NCI-H2081 (cell line): Measurements from ENCODE around the gene KIF3C.
"Not testable (repeated sequence)": the region's sequence is repeated elsewhere in the genome, so short reads cannot be mapped to it uniquely, and the experiment has no call there.

Experiments
- DNase-seq, 2 experiments: peaks; one replicate each; lab custom pipeline; 2025; lab: John Stamatoyannopoulos, UW

The KIF3C gene

DNA sequence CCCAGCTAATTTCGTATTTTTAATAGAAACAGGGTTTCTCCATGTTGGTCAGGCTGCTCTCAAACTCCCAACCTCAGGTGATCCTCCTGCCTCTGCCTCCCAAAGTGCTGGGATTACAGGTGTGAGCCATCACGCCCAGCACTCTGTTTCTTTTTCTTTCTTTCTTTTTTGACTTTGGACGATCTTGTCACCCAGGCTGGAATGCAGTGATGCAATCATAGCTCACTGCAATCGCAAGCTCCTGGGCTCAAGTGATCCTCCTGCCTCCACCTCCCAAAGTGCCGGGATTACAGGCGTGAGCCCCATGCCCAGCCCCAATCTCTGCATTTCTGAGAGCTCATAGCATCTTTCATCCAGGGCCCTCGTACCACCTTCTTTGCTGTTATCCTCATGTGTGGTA, 17.1 kb upstream of the KIF3C start:
- not testable (repeated sequence) for DNase-seq

DNA sequence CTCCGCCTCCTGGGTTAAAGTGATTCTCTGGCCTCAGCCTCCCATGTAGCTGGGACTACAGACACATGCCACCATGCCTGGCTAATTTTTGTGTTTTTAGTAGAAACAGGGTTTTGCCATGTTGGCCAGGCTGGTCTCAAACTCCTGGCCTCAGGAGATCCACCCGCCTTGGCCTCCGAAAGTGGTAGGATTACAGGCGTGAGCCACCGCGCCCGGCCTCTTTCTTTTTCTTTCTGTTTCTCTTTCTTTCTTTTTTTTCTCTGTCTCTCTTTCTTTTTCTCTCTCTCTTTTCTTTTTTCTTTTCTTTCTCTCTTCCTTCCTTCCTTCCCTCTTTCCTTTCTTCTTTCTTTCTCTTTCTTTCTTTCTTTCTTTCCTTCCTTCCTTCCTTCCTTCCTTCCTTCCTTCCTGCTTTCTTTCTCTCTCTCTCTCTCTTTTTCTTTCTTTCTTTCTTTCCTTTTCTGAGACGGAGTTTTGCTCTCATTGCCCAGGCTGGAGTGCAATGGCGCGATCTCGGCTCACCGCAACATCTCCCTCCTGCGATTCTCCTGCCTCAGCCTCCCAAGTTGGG, 16.6 kb upstream of the KIF3C start:
- not testable (repeated sequence) for DNase-seq

DNA sequence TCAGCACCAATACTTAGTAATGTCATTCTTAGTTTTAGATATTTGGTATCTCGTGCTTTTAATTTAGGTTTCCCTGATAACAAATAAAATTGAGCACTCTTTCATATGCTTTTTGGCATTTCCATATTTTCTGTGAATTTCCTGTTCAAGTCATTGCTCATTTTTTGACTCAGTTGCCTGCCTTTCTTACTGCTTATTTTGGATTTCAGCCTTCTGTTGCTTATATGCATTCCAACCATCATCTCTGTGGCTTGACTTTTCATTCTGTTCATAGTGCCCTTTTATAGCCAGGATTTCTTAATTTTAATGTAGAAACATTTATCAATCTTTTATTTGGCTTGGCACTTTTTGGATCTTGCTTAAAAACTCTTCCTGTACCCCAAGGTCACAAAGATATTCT, 14.5 kb upstream of the KIF3C start:
- no peak for DNase-seq

DNA sequence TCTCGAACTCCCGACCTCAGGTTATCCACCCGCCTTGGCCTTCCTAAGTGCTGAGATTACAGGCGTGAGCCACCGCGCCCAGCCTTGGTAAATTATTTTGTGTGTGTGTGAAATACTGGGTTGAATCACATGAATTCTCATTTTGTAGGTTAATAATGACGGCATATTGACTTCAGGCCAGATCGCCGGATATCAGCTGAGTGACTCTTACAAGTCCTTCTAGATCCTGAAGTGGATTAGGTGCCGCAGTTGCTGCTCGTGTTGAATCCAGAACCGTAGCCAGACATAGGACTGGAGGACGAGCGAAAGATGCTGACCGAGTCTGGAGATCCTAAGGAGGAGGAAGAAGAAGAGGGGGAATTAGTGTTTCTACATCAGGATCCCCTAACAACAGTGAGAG, 12.2 kb upstream of the KIF3C start:
- DNase-seq, result no peak

DNA sequence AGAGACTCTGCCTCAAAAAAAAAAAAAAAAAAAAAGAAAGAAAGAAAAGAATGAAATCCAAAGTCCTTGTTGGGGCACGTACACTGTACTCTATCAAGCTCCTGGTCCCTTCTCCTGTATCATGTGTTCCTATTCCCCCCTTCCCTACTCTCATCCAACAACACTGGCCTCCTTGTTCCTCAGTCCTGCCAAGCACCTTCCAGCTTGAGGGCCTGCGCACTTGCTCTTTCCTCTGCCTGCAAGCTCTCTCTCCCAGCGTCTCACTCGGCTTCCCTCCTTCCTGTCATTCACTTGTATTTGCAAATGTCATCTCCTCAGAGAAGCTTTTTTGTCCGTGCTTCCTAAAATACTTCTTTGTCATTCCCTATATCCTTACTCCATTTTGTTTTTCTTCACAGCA, 10.8 kb upstream of the KIF3C start:
- DNase-seq, result no peak

DNA sequence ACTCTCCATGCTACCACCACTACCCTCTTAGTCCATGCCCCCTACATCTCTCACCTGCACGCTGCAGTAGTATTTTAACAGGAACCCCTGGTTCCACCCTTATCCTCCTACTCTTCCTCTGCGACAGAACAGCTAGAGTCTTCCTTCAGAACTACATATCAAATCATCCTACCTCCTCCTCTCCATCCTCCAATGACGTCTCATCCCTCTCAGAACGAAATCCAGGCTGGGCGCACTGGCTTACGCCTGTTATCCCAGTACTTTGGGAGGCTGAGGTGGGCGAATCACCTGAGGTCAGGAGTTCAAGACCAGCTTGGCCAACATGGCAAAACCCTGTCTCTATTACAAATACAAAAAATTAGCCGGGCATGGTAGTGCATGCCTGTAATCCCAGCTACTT, 10.3 kb upstream of the KIF3C start:
- no peak for DNase-seq

DNA sequence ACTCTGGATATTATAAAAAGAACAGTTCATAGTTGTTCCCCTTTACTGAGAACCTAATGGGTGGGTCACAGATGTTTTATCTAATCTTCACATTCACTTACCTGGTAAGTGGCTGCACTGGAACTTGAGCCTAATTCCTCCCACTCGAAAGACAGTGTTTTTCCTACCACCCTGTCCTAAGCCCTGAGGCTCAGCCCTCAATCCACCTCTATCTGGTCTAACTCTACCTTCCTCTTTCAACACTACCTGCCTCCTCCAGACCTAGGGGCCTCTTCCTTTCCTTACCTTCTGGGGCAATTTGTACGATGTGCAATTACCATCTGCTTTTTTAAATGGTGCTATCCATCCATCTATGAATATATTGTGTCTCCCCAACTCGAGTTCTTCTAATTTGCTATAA, 9.7 kb upstream of the KIF3C start:
- no peak for DNase-seq

DNA sequence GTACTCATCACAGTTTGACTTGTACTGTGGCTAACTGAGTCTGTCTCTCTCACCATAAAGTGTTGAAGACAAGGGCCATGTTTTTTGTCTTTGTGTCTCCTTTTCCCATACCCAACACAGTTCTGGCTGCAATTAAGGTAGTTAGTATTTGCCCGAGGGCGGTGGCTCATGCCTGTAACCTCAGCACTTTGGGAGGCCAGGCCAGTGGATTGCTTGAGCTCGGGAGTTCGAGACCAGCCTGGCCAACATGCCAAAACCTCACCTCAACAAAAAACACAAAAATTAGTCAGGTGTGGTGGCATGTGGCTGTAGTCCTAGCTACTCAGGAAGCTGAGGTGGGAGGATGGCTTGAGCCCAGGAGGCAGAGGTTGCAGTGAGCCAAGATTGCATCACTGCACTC, 6.9 kb upstream of the KIF3C start:
- DNase-seq, result no peak

DNA sequence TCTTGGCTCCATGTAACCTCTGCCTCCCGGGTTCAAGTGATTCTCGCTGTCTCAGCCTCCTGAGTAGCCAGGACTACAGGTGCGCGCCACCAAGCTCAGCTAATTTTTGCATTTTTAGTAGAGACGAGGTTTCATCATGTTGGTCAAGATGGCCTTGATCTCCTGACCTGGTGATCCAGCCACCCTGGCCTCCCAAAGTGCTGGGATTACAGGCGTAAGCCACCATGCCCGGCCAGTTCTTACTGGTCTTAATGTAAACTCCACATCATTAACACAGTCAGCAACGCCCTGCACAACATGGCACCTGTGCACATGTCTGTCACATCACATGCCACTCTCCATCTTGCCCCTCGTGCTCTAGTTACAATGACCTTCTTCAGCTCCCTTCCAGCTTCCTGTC, 5.8 kb upstream of the KIF3C start:
- no peak for DNase-seq

DNA sequence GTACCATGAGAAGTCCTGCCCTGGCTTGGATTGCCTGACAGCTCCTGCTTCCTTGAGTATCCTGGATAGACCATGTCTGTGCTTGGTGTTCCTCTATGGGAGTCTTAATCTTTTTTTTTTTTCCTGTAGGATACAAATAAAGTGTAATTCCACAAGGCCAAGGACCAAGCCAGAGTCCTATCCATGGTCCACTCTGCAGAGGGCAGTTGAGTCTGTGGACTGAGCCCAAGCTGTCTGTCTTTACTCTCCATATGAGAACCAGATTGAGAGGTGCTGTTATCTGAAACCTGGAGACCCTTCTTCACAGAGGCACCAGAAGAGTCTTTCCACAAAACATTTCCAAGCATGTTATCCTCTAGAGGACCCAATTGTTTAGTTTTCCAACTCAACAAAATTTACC, 1.4 kb upstream of the KIF3C start:
- DNase-seq, result no peak

DNA sequence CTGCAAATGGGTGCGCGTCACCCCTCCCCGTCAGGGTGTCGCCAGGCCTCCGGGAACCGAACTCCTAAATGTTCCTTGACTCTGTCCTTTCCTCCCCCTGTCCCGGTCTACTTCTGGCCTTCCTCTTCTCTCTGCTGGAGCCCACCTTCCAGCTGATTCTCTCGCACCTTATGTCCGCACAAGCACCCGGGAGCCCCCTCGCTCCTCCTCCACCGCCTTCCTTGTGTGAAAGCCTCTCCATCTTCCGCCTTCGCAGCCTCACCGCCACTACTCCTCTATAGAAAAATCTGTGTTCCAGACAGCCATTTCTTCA, 627 bp upstream of the KIF3C start:
- DNase-seq, result no peak

DNA sequence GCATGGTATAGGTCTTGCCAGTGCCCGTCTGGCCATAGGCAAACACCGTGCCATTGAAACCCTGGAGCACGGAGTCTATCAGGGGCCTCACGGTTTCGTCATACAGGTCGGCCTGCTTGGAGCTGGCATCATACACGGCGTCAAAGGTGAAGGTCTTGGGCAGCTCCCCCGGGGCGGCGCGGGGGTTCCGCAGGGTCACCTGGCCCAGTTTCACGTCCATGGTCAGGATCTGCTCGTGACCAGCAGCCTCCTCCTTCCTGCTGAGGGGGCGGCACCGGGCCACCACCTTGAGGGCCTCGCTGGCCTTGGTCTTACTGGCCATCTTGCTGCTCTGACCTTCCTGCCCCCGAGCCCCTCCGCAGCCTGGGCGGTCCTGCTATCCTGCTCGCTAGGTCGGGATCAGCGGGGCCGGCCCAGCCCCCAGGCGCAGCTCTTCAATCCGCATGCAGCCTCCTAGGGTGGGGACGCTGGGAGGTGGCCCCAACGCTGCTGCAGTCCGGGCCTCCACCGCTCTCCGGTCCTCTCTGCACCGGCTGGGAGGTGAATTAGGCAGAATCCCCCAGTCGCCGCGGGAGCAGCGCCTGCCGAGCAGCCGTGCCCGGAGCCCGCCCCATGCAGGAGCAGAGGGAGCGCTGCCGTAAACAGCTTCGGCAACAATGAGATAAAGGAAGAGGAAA, 563 bp downstream of the KIF3C start:
- DNase-seq, result peak in 1 of 2 experiments; percentile 49

DNA sequence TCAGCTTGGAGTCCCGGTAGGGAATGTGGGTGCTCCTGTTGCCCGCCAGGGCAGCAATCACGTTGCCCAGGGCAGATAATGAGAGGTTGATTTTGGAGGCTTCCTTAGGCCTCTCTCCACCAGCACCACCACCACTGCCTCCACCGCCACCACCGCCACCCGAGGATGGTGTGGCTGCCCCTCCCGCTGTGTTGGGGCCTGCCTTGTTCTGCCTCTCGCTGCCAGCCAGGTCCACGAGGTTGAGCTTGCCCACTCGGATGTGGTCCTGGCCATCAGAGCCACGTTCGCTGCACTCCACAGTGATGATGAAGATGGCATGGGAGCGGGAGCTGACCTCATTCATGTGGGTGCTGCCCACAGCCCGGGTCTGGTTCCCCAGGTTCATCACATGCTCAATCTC, 1.3 kb downstream of the KIF3C start:
- DNase-seq, result no peak

DNA sequence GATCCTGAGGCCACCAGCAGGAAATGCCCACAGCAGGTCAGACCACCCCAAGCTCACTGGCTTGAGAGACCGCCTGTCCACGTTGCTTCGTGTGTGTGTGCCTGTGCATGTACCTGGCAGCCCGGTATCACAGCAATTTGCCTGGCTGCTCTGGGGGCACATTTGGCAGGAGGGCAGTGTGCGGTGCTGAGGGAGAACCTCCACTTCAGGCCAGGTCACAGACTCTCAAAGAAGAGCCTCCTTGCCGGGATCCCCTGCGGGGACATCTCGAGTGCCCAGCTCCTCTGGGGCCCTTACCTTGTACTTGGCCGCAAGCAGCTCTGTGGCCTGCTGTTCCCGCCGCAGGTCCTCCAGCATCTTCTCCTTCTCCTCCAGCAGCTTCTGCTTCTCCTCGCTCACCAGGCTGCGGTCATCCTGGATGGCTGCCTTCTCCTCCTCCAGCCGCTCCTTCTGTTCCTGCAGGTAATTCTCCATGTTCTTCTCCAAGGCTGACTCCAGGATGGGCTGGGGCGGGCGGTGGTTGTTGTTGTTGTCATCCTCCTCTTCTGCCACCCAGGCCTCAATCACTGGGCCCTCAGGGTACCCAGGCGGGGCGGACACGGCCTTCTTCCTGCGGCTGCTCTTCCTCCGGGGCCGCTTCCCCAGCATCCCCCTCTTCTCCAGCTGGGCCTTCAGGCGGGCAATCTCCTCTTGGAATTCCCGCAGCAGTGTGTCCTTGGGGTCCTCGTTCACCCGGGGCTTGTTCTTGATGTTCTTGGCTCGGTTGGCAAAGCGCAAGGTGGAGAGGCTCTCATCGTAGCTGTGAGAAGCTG, 2.0 kb downstream of the KIF3C start:
- DNase-seq, result no peak

DNA sequence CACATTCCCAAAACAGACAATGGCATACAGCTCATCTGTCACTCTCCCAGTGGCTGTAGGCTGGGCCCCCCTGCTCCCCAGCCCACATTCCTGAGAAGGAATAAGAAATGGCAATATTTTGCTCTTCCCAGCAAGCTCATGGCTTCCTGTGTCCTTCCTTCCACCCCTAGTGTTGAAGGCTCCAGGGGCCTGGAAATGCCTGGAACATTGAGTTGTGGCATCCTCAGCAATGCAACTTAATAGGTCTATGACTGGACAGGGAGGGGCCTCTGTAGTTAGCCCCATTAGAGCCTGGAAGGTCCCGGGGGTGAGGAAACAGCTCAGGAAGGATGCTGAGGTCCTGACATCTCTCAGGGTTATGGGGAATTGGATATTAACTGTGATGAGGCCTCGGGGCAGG, 3.3 kb downstream of the KIF3C start:
- no peak for DNase-seq

DNA sequence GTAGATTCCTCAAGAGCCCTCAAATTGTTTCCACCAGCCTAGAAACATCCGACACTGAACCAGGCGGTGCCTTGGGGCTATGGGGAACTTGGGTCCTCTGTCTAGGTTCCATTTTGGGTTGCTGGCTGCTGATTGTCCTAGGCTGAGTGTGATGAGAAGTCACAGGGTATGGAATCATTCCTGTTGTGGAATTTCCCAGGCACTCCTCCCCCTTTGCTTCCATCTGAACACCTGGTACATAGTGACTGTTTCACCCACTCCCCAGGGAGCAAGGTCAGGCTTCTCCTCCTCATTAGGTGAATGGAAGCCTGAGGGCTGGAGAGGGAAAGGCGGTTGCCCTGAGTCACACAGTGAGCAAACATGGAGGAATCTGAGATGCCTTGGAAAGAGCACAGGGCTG, 4.5 kb downstream of the KIF3C start:
- DNase-seq, result no peak

DNA sequence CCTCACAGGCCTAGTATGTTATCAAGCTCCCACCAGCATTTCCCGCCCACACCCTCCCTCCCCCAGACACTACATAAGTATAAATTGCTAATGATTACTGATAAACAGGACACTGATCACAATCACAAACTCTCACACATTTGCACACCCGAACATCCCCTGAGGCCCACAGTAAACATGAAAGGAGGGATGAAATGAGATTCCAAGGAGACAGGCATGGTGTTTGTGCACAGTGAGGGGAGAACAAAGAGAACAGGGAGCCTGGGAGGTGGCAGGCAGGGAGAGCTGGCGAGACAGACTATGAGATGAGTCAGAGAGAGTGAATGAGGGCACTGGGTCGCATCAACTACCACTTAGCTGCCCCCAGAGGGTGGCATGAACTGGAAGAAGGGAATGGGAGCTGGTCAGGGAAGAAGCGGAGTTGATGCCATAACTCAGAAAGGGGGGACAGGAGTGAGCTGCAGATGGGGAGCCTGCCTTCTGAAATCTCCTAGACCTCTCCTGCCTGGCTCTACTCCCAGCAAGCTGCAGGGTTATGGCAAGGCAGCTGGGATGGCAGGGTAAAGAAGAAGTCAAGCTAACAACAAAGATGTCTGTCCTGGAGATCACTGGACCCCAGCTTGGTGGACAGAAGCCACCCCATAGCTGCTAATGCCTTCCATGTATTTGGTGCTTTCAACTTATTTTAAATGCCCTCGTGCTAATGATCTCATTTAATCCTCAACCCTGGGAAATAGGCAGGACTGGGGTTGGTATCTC, 5.1 kb downstream of the KIF3C start:
- no peak for DNase-seq

DNA sequence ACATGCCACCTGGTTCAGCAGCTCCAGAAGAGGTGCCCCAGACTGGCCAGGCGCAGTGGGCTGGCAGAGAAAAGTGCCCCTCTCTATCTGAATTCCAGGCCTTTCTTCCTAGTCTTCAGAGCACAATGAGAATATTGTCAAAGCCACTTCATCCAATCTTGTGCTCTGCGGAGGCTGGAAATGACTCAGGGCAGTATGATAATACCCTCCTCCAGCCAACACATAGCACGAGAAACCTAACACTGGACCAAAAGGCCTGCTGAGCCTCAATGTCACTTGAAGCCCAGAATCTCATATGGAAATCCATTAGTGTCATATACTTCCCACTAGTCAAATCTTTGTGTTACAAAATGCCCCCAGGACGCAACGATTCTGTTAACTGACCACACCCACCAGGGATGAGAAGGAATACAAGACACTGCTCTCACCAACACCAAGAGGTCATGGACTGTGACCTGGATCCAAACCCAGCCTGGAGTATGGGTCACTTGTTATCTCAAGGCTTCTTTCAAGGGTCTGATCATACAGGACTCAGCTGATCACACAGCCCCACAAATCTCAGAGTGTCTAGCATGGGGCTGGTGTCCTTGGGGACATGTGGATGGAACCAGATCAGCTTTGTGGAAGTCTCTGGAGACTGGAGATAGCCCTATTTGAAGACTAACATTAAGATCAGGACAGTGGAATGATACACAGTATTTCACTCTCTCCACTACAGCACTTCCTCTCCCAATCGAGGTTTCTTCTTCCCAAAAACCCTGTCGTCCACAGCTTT, 10.1 kb downstream of the KIF3C start:
- DNase-seq, result no peak

DNA sequence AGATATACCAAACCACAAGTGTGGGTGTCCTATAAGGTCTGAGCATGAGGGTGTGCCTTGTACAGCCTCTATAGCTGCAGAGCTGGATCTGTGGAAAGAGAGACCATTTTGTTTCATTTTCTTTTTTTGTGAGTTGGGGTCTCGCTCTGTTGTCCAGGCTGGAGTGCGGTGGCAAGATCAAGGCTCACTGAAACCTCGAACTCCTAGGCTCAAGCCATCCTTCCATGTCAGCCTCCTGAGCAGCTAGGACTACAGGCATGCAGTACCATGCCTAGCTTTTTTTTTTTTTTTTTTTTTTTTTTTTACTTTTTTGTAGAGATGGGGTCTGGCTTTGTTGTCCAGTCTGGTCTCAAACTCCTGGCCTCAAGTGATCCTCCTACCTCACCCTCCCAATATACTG, 10.7 kb downstream of the KIF3C start:
- no peak for DNase-seq

DNA sequence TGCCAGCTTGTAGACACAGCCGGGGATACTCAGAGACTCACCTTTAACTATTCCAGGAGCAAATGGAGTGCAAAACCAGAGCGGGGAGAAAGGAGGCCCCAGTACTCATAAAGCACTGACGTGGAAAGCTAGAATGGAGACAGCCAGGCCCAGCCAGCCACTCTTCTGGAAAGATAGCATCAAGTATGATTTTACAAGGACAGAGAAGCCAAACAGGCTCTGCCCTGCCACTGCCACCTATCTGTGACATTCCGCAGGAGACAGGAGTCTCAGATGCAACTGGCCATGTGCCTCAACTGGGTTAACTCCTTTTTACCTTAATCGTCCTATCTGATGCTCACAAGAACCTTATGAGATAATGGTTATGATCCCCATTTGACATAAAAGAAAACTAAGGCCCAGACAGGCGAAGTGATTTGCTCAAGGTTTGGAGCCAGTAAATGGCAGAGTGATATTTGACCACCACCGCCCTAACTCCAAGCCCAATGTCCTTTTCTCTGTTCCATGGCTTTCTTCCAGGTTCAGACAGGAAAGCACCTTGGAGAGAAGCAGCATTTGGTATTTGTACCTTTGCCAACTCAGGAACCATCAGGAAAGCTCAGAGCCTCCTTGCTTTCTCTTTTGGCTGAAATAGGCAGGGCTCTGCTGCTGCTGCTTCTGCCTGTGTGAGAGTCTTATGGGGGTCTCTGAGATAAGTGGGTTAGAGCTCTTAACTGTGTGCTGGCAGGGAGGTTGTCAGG, 15.6 kb downstream of the KIF3C start:
- DNase-seq, result no peak

DNA sequence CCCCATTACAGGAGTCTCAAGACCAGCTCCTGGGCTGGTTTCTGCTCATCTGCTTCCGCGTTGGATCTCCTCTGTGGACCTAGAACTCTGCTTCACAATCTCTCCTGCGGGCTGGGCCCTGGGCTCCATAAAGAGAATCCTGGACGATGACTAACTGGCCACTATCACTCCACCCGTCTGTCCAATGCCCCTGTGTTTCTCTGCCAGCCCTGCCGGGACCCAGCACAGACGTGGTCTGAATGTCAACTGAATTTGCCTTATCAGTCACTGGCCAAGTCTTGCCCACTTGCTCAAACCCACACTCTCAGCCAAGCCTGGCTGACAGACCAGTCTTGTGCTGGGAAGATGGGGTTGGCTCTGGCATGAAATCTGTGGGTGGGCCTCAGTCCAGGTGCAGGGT, 17.4 kb downstream of the KIF3C start:
- DNase-seq, result no peak
